Cardiac fibroblast (primary cell): ENCODE measurements around the gene NAV2.

Source experiments
- DNase-seq, 2 donors: peaks; one replicate each; pipeline versions ENCODE4 v3.0.0 to v3.0.0-alpha.2; 2010; ENCODE audit warnings: low read depth in 2 of 2
- H3K4me3 ChIP-seq, 2 donors: replicated peaks in 1 of 2; 1 replicate in 1 of 2; 2 replicates in 1 of 2; pipeline ENCODE4 v1.5.1; 2011; ENCODE audit warnings: low read depth in 2 of 2, low read length in 2 of 2, mild to moderate bottlenecking in 2 of 2, moderate library complexity in 1 of 2
- CTCF ChIP-seq: IDR thresholded peaks from one replicate; pipeline ENCODE4 v1.5.1; 2011; ENCODE audit warnings: low read depth, mild to moderate bottlenecking, low read length, inconsistent platforms

Gene NAV2

GRCh38 chr11:19813158-19813879 lies 100.7 kb downstream of the NAV2 start:
- H3K4me3 ChIP-seq: no peak overlapping the region
- no peak for TF ChIP-seq CTCF
- no peak for DNase-seq

- no peak overlapping the region for H3K4me3 ChIP-seq
- no peak for TF ChIP-seq CTCF
- no peak for DNase-seq
Observed at GRCh38 chr11:19814421-19814820, 101.8 kb downstream of the NAV2 start.

GRCh38 chr11:19816040-19816439 lies 103.4 kb downstream of the NAV2 start:
- DNase-seq: peak in 1 of 2 donors; percentile 7
- no peak for TF ChIP-seq CTCF
- H3K4me3 ChIP-seq: no peak overlapping the region

GRCh38 chr11:19816817-19817216 lies 104.2 kb downstream of the NAV2 start:
- TF ChIP-seq CTCF: no peak
- H3K4me3 ChIP-seq: no peak overlapping the region
- DNase-seq: no peak

GRCh38 chr11:19817265-19817851 lies 104.7 kb downstream of the NAV2 start:
- DNase-seq: no peak

GRCh38 chr11:19817870-19818269 lies 105.2 kb downstream of the NAV2 start:
- no peak for DNase-seq

More at GRCh38 chr11:19817265-19817851, 104.7 kb downstream of the NAV2 start:
- no peak overlapping the region for H3K4me3 ChIP-seq
- TF ChIP-seq CTCF: no peak

More at GRCh38 chr11:19817870-19818269, 105.2 kb downstream of the NAV2 start:
- TF ChIP-seq CTCF: no peak
- no peak overlapping the region for H3K4me3 ChIP-seq
